Activated CD4-positive, alpha-beta memory T cell treated with anti-CD3 and anti-CD28 coated beads, Interleukin-2, amount 10 ng/mL, durations not matched to agents 7 days and 5 days (primary cell): ENCODE data around the gene SORBS2. TPM values are rescaled to one million over a fixed set of nuclear protein-coding genes. Genes with fewer than 3 reads are reported as not detected.
A peak's percentile ranks its signal among the peaks of the same experiment; 100 is the strongest.

ENCODE experiments used
- CTCF ChIA-PET: fragments of 350-600 bp; sonication (Branson Sonifier 250); formaldehyde crosslinking; loops from one replicate; lab custom pipeline; 2021; ENCODE audit warnings: antibody characterized with exemption, inconsistent platforms; lab: Charles Lee
- POLR2A ChIA-PET: fragments of 350-600 bp; sonication (Branson Sonifier 250); formaldehyde crosslinking; loops from one replicate; lab custom pipeline; 2021; ENCODE audit warnings: antibody characterized with exemption; lab: Charles Lee
- DNase-seq: peaks from one replicate; pipeline ENCODE4 v3.0.0-alpha.2; 2020
- H3K27ac Mint-ChIP-seq: one replicate; pipeline ENCODE4 v1.8.0; 2021; ENCODE audit warnings: mild to moderate bottlenecking, mixed read lengths
- H3K27me3 Mint-ChIP-seq: one replicate; pipeline ENCODE4 v1.8.0; 2021; ENCODE audit warnings: mixed read lengths
- H3K36me3 Mint-ChIP-seq: one replicate; pipeline ENCODE4 v1.8.0; 2021; ENCODE audit warnings: low read depth, mixed read lengths
- H3K4me1 Mint-ChIP-seq: one replicate; pipeline ENCODE4 v1.8.0; 2021; ENCODE audit warnings: mixed read lengths
- H3K4me3 Mint-ChIP-seq: one replicate; pipeline ENCODE4 v1.8.0; 2021; ENCODE audit warnings: mild to moderate bottlenecking, mixed read lengths
- H3K9me3 Mint-ChIP-seq: one replicate; pipeline ENCODE4 v1.8.0; 2021; ENCODE audit warnings: mixed read lengths
- total RNA-seq, 2 experiments: library from RNA; stranded (reverse); gene quantifications; one replicate each; pipeline ENCODE4 v1.2.3, GENCODE V29; 2021

SORBS2 gene
- total RNA-seq, 2 experiments from 2014 or later = not detected

GRCh38 chr4:185623444-185624258 is 188.3 kb downstream of the SORBS2 start:
- peaks cover 6% of the 10 kb centered on the region for H3K27me3 Mint-ChIP-seq
- H3K9me3 Mint-ChIP-seq = no peaks in the 10 kb centered on the region
- no peaks in the 10 kb centered on the region for H3K36me3 Mint-ChIP-seq
- no peaks in the 10 kb centered on the region for H3K4me1 Mint-ChIP-seq
- no peak overlapping the region for H3K4me3 Mint-ChIP-seq
- DNase-seq = no peak
- ChIA-PET POLR2A (no interaction called here), CTCF (interaction anchor here (1.9 kb wide), 1 partner anchor 11 kb away, joined by 5 read pairs; no protein-coding TSS in a partner anchor)
- H3K27ac Mint-ChIP-seq = no peak overlapping the region

GRCh38 chr4:185608185-185608584 is 203.8 kb downstream of the SORBS2 start:
- ChIA-PET POLR2A (no interaction called here), CTCF (interaction anchor here (2.1 kb wide), 1 partner anchor 10 kb away, joined by 10 read pairs; no protein-coding TSS in a partner anchor)
- DNase-seq = no peak
- no peaks in the 10 kb centered on the region for H3K27me3 Mint-ChIP-seq
- no peaks in the 10 kb centered on the region for H3K9me3 Mint-ChIP-seq
- H3K27ac Mint-ChIP-seq = no peak overlapping the region
- H3K36me3 Mint-ChIP-seq = no peaks in the 10 kb centered on the region
- no peaks in the 10 kb centered on the region for H3K4me1 Mint-ChIP-seq
- no peak overlapping the region for H3K4me3 Mint-ChIP-seq

GRCh38 chr4:185602397-185602796 is 209.6 kb downstream of the SORBS2 start:
- no peaks in the 10 kb centered on the region for H3K36me3 Mint-ChIP-seq
- H3K9me3 Mint-ChIP-seq = no peaks in the 10 kb centered on the region
- H3K27ac Mint-ChIP-seq = no peak overlapping the region
- no peaks in the 10 kb centered on the region for H3K4me1 Mint-ChIP-seq
- ChIA-PET CTCF (no interaction called here), POLR2A (no interaction called here)
- H3K4me3 Mint-ChIP-seq = no peak overlapping the region
- H3K27me3 Mint-ChIP-seq = peaks cover 16% of the 10 kb centered on the region
- no peak for DNase-seq

GRCh38 chr4:185600801-185601434 is 211.1 kb downstream of the SORBS2 start:
- DNase-seq = no peak
- Mint-ChIP-seq H3K27me3 (peaks cover 20% of the 10 kb centered on the region), H3K9me3 (no peaks in the 10 kb centered on the region), H3K36me3 (no peaks in the 10 kb centered on the region), H3K4me3 (no peak overlapping the region), H3K4me1 (no peaks in the 10 kb centered on the region), H3K27ac (no peak overlapping the region)
- CTCF ChIA-PET = no interaction called here
- POLR2A ChIA-PET = no interaction called here

GRCh38 chr4:185599553-185600243 is 212.3 kb downstream of the SORBS2 start:
- H3K36me3 Mint-ChIP-seq = no peaks in the 10 kb centered on the region
- H3K9me3 Mint-ChIP-seq = no peaks in the 10 kb centered on the region
- no peaks in the 10 kb centered on the region for H3K4me1 Mint-ChIP-seq
- no peak overlapping the region for H3K4me3 Mint-ChIP-seq
- H3K27me3 Mint-ChIP-seq = peaks cover 24% of the 10 kb centered on the region
- POLR2A ChIA-PET = no interaction called here
- no peak overlapping the region for H3K27ac Mint-ChIP-seq
- CTCF ChIA-PET = no interaction called here
- no peak for DNase-seq

- no peaks in the 10 kb centered on the region for H3K4me1 Mint-ChIP-seq
- peaks cover 27% of the 10 kb centered on the region for H3K27me3 Mint-ChIP-seq
- no peak overlapping the region for H3K4me3 Mint-ChIP-seq
- POLR2A ChIA-PET = no interaction called here
- no peaks in the 10 kb centered on the region for H3K36me3 Mint-ChIP-seq
- no peak overlapping the region for H3K27ac Mint-ChIP-seq
- no peaks in the 10 kb centered on the region for H3K9me3 Mint-ChIP-seq
- DNase-seq = no peak
- CTCF ChIA-PET = interaction anchor here (1.2 to 2.2 kb wide), 8 partner anchors 10 to 557 kb away, joined by 3 to 10 read pairs (median 5); partner anchors contain the start of genes ANKRD37 and LRP2BP
These were observed 213.0 kb downstream of the SORBS2 start for GRCh38 chr4:185598846-185599552.

GRCh38 chr4:185597532-185598188 is 214.3 kb downstream of the SORBS2 start:
- POLR2A ChIA-PET = no interaction called here

GRCh38 chr4:185592845-185593488 is 219.0 kb downstream of the SORBS2 start:
- Mint-ChIP-seq H3K36me3 (no peaks in the 10 kb centered on the region), H3K4me1 (no peaks in the 10 kb centered on the region), H3K27ac (no peak overlapping the region), H3K4me3 (no peak overlapping the region), H3K27me3 (peaks cover 37% of the 10 kb centered on the region), H3K9me3 (no peaks in the 10 kb centered on the region)
- POLR2A ChIA-PET = no interaction called here
- DNase-seq = no peak
- CTCF ChIA-PET = no interaction called here

More at GRCh38 chr4:185597532-185598188, 214.3 kb downstream of the SORBS2 start:
- CTCF ChIA-PET = interaction anchor here (0.5 to 2.2 kb wide), 28 partner anchors 8 to 558 kb away, joined by 3 to 15 read pairs (median 4); partner anchors contain the start of genes ANKRD37 and LRP2BP
- H3K9me3 Mint-ChIP-seq = no peaks in the 10 kb centered on the region
- no peak overlapping the region for H3K4me3 Mint-ChIP-seq
- H3K36me3 Mint-ChIP-seq = no peaks in the 10 kb centered on the region
- peaks cover 31% of the 10 kb centered on the region for H3K27me3 Mint-ChIP-seq
- no peaks in the 10 kb centered on the region for H3K4me1 Mint-ChIP-seq
- peak; percentile 65 for DNase-seq
- no peak overlapping the region for H3K27ac Mint-ChIP-seq

- Mint-ChIP-seq H3K4me3 (no peak overlapping the region), H3K27ac (no peak overlapping the region), H3K27me3 (peaks cover 39% of the 10 kb centered on the region), H3K36me3 (no peaks in the 10 kb centered on the region), H3K4me1 (peaks cover 4% of the 10 kb centered on the region), H3K9me3 (no peaks in the 10 kb centered on the region)
- POLR2A ChIA-PET = no interaction called here
- DNase-seq = no peak
- CTCF ChIA-PET = no interaction called here
These were observed 219.6 kb downstream of the SORBS2 start for GRCh38 chr4:185592438-185592837.

GRCh38 chr4:185591679-185592141 is 220.3 kb downstream of the SORBS2 start:
- Mint-ChIP-seq H3K36me3 (no peaks in the 10 kb centered on the region), H3K4me1 (peaks cover 10% of the 10 kb centered on the region), H3K9me3 (no peaks in the 10 kb centered on the region), H3K27ac (no peak overlapping the region), H3K4me3 (no peak overlapping the region), H3K27me3 (peaks cover 42% of the 10 kb centered on the region)
- DNase-seq = no peak
- ChIA-PET CTCF (no interaction called here), POLR2A (no interaction called here)

GRCh38 chr4:185590982-185591381 is 221.0 kb downstream of the SORBS2 start:
- H3K36me3 Mint-ChIP-seq = no peaks in the 10 kb centered on the region
- H3K4me1 Mint-ChIP-seq = peaks cover 10% of the 10 kb centered on the region
- no peaks in the 10 kb centered on the region for H3K9me3 Mint-ChIP-seq
- no peak for DNase-seq
- CTCF ChIA-PET = no interaction called here
- peaks cover 42% of the 10 kb centered on the region for H3K27me3 Mint-ChIP-seq
- POLR2A ChIA-PET = no interaction called here
- no peak overlapping the region for H3K4me3 Mint-ChIP-seq
- no peak overlapping the region for H3K27ac Mint-ChIP-seq
